ENCODE measurements around the gene SDK1.

SDK1 gene

GRCh38 chr7:3429981-3430380 lies 128.9 kb downstream of the SDK1 start:
- H3K4me3 ChIP-seq (ENCODE audit: low read depth, low read length), result no peak overlapping the region
- TF ChIP-seq, protein P1, sequence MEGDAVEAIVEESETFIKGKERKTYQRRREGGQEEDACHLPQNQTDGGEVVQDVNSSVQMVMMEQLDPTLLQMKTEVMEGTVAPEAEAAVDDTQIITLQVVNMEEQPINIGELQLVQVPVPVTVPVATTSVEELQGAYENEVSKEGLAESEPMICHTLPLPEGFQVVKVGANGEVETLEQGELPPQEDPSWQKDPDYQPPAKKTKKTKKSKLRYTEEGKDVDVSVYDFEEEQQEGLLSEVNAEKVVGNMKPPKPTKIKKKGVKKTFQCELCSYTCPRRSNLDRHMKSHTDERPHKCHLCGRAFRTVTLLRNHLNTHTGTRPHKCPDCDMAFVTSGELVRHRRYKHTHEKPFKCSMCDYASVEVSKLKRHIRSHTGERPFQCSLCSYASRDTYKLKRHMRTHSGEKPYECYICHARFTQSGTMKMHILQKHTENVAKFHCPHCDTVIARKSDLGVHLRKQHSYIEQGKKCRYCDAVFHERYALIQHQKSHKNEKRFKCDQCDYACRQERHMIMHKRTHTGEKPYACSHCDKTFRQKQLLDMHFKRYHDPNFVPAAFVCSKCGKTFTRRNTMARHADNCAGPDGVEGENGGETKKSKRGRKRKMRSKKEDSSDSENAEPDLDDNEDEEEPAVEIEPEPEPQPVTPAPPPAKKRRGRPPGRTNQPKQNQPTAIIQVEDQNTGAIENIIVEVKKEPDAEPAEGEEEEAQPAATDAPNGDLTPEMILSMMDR (IDR thresholded peaks at IDR 0.05; ENCODE audit: low read depth, low read length), result no peak

GRCh38 chr7:3430588-3430987 lies 129.5 kb downstream of the SDK1 start:
- H3K4me3 ChIP-seq (ENCODE audit: low read depth, low read length), result no peak overlapping the region
- TF ChIP-seq, protein P1 (IDR thresholded peaks at IDR 0.05; ENCODE audit: low read depth, low read length), result no peak

GRCh38 chr7:3431306-3431705 lies 130.3 kb downstream of the SDK1 start:
- TF ChIP-seq, protein P1 (IDR thresholded peaks at IDR 0.05; ENCODE audit: low read depth, low read length), result no peak
- no peak overlapping the region for H3K4me3 ChIP-seq (ENCODE audit: low read depth, low read length)

DNA sequence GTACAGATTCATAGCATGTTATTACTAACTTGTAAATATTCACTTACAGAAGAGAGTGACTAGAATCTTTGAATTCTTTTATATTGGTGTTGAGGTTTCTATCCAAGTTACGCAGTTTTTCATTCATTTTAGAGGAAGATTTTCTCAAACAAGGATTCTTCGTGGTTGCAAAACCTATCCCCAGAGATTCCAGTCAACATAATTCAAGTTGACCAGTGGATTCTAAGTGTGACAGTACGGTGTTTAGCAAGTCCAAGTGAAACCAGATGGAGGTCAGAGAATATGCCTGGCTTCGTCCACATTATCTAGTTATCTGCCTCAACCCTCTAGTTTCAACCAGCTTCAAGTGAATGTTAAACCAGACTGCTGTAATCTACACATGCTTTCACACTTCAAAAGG lies 131.9 kb downstream of the SDK1 start:
- no peak overlapping the region for H3K4me3 ChIP-seq (ENCODE audit: low read depth, low read length)
- TF ChIP-seq, protein P1 (IDR thresholded peaks at IDR 0.05; ENCODE audit: low read depth, low read length), result no peak

GRCh38 chr7:3434611-3435010 lies 133.6 kb downstream of the SDK1 start:
- TF ChIP-seq, protein P1 (IDR thresholded peaks at IDR 0.05; ENCODE audit: low read depth, low read length), result no peak
- H3K4me3 ChIP-seq (ENCODE audit: low read depth, low read length), result no peak overlapping the region

GRCh38 chr7:3436112-3436511 lies 135.1 kb downstream of the SDK1 start:
- no peak overlapping the region for H3K4me3 ChIP-seq (ENCODE audit: low read depth, low read length)
- TF ChIP-seq, protein P1 (IDR thresholded peaks at IDR 0.05; ENCODE audit: low read depth, low read length), result no peak

- TF ChIP-seq, protein P1 (IDR thresholded peaks at IDR 0.05; ENCODE audit: low read depth, low read length), result no peak
- no peak overlapping the region for H3K4me3 ChIP-seq (ENCODE audit: low read depth, low read length)
These were observed 135.7 kb downstream of the SDK1 start for GRCh38 chr7:3436746-3437145.

Data from WI38 (cell line).